BE2C (cell line): ENCODE measurements around the gene TMEM179.

ENCODE experiments used
- DNase-seq: peaks from one replicate; pipeline ENCODE4 v3.0.0-alpha.2; 2020
- H3K27me3 ChIP-seq: fragments of 250-450 bp; sonication (Bioruptor Pico); 2 replicates; pipeline ENCODE4 v1.5.1; 2020; ENCODE audit warnings: mild to moderate bottlenecking
- H3K36me3 ChIP-seq: fragments of 250-450 bp; sonication (Bioruptor Pico); 2 replicates; pipeline ENCODE4 v1.5.1; 2020; ENCODE audit warnings: mild to moderate bottlenecking
- H3K4me1 ChIP-seq: fragments of 250-450 bp; sonication (Bioruptor Pico); 2 replicates; pipeline ENCODE4 v1.5.1; 2020
- H3K4me3 ChIP-seq: 2 replicates; pipeline ENCODE4 v1.5.1; 2011; ENCODE audit warnings: low read depth, low read length
- H3K9me3 ChIP-seq: fragments of 250-450 bp; sonication (Bioruptor Pico); 2 replicates; pipeline ENCODE4 v1.5.1; 2020
- CTCF ChIP-seq: IDR thresholded peaks from 2 replicates; pipeline ENCODE4 v1.5.1; 2012; ENCODE audit warnings: mild to moderate bottlenecking, low read depth, low read length

Gene TMEM179

GRCh38 chr14:104558231-104559027 is 46.1 kb downstream of the TMEM179 start:
- Histone ChIP-seq H3K36me3 (no peaks in the 10 kb centered on the region), H3K27me3 (no peaks in the 10 kb centered on the region), H3K4me1 (peaks cover 30% of the 10 kb centered on the region), H3K4me3 (no peak overlapping the region), H3K9me3 (no peaks in the 10 kb centered on the region)
- no peak for TF ChIP-seq CTCF
- DNase-seq = peak; percentile 6

- TF ChIP-seq CTCF = no peak
- Histone ChIP-seq H3K27me3 (no peaks in the 10 kb centered on the region), H3K9me3 (no peaks in the 10 kb centered on the region), H3K36me3 (no peaks in the 10 kb centered on the region), H3K4me3 (no peak overlapping the region), H3K4me1 (peaks cover 26% of the 10 kb centered on the region)
- DNase-seq = peak; percentile 1
These were observed 46.8 kb downstream of the TMEM179 start for GRCh38 chr14:104557766-104558165.

- Histone ChIP-seq H3K36me3 (no peaks in the 10 kb centered on the region), H3K4me3 (no peak overlapping the region), H3K4me1 (peaks cover 22% of the 10 kb centered on the region), H3K27me3 (no peaks in the 10 kb centered on the region), H3K9me3 (no peaks in the 10 kb centered on the region)
- DNase-seq = peak; percentile 3
- TF ChIP-seq CTCF = no peak
These were observed 47.5 kb downstream of the TMEM179 start for GRCh38 chr14:104557086-104557485.

- H3K4me1 ChIP-seq = peaks cover 21% of the 10 kb centered on the region
- peak; percentile 4 for DNase-seq
- TF ChIP-seq CTCF = no peak
These were observed 48.1 kb downstream of the TMEM179 start for GRCh38 chr14:104556256-104557021.

GRCh38 chr14:104555430-104556255 is 48.9 kb downstream of the TMEM179 start:
- Histone ChIP-seq H3K36me3 (no peaks in the 10 kb centered on the region), H3K9me3 (no peaks in the 10 kb centered on the region), H3K4me3 (no peak overlapping the region), H3K27me3 (no peaks in the 10 kb centered on the region), H3K4me1 (peaks cover 16% of the 10 kb centered on the region; the same call in 1 of the 2 replicates)
- no peak for TF ChIP-seq CTCF
- DNase-seq = peak; percentile 11

More at GRCh38 chr14:104556256-104557021, 48.1 kb downstream of the TMEM179 start:
- Histone ChIP-seq H3K9me3 (no peaks in the 10 kb centered on the region), H3K36me3 (no peaks in the 10 kb centered on the region), H3K27me3 (no peaks in the 10 kb centered on the region), H3K4me3 (no peak overlapping the region)
